AG10803 (cell line): Measurements from ENCODE around the gene SLC26A11.
"Not testable (repeated sequence)": the region's sequence is repeated elsewhere in the genome, so short reads cannot be mapped to it uniquely, and the experiment has no call there.

ENCODE experiments used
- DNase-seq: peaks from one replicate; pipeline ENCODE4 v3.0.0; 2010; ENCODE audit warnings: low read depth
- H3K4me3 ChIP-seq: 2 replicates; pipeline ENCODE4 v1.5.1; 2011; ENCODE audit warnings: mild to moderate bottlenecking, low read length, control low read depth
- CTCF ChIP-seq: conservative IDR thresholded peaks from 2 replicates; pipeline ENCODE4 v1.5.1; 2011; ENCODE audit warnings: mild to moderate bottlenecking, low read length, control low read depth, inconsistent platforms

The SLC26A11 gene

DNA sequence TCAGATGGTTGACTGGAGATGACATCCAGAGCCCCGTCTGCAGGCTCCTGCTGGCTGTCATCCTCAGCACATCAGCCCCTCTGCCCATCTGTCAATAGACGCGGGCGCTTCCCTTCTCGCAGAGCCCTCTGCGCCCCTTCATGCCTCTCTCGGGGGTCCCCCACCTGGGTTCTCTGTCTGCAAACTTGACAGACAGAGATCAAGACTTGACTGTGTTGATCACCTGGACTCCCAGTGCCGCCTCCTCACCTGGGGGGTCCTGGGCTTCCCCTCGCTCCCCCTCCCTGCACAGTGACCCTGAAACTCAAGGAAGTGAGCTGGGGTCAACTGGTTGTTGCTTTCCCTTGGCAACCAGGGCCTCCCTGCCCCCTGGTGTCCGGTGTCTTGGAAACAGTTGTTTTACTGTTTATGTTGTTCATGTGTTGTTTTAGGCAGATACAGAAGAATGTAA lies 72.3 kb downstream of the SLC26A11 start:
- DNase-seq = no peak
- no peak for TF ChIP-seq CTCF
- H3K4me3 ChIP-seq = no peak overlapping the region

- no peak for TF ChIP-seq CTCF
- no peak for DNase-seq
- H3K4me3 ChIP-seq = no peak overlapping the region
Measured at GRCh38 chr17:80294210-80294609, 74.0 kb downstream of the SLC26A11 start.

- no peak overlapping the region for H3K4me3 ChIP-seq
- no peak for TF ChIP-seq CTCF
- no peak for DNase-seq
Measured at GRCh38 chr17:80294653-80295052, 74.4 kb downstream of the SLC26A11 start.

DNA sequence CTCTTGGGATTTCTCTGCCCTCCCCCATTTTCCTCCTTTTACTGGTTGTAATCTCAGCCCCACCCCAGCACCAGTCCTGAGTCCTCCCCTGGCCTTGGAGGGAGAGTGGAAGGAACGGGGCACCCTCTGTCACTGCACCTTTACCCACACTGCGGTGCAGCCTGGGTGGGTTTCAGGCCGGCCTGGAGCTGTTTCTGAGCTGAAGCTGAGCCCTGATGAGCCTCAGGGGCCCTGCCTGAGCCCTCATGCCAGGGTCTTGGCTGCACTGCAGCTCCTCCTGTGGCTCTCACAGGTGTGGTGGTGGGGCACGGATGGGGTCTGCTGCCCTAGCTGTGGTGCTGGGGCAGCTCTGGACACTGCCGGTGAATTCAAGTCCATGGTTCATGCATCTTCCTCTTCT lies 74.9 kb downstream of the SLC26A11 start:
- no peak for TF ChIP-seq CTCF

GRCh38 chr17:80295559-80295958 lies 75.3 kb downstream of the SLC26A11 start:
- TF ChIP-seq CTCF = no peak
- no peak for DNase-seq
- no peak overlapping the region for H3K4me3 ChIP-seq

More for the DNA sequence above, 74.9 kb downstream of the SLC26A11 start:
- H3K4me3 ChIP-seq = no peak overlapping the region
- no peak for DNase-seq

DNA sequence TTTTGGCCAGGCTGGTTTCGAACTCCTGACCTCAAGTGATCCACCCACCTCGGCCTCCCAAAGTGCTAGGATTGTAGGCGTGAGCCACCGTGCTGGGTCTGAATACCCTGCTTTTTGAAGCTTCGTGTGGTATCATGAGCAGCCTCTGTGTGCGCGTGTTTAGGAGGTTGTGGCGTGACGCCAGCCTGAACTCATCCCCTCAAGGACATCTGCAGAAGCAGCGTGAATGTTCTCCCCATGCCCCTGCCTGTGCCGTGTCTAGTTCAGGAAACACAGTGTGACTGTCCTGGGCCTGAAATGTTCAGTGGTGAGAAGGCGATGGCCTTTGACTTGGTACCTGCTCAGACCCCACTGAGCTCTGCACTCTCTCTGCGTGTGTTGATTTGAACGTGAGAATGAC lies 76.0 kb downstream of the SLC26A11 start:
- H3K4me3 ChIP-seq = no peak overlapping the region
- no peak for DNase-seq
- TF ChIP-seq CTCF = no peak

GRCh38 chr17:80297996-80298560 lies 77.9 kb downstream of the SLC26A11 start:
- TF ChIP-seq CTCF = no peak
- no peak for DNase-seq
- H3K4me3 ChIP-seq = no peak overlapping the region

GRCh38 chr17:80299350-80300100 lies 79.3 kb downstream of the SLC26A11 start:
- DNase-seq, H3K4me3 ChIP-seq: not testable (repeated sequence)

DNA sequence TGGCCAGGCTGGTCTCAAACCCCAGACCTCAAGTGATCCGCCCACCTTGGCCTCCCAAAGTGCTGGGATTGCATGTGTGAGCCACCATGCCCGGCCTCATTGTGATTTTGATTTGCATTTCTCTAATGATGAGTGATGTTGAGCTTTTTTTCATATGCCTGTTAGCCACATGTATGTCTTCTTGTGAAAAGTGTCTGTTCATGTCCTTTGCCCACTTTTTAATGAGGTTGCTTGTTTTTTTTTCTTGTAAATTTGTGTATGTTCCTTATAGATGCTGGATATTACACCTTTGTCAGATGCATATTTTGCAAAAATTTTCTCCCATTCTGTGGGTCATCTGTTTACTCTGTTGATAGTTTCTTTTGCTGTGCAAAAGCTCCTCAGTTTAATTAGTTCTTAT lies 80.5 kb downstream of the SLC26A11 start:
- not testable (repeated sequence) for DNase-seq

More for the DNA sequence above, 80.5 kb downstream of the SLC26A11 start:
- not testable (repeated sequence) for H3K4me3 ChIP-seq
